GM12872 (cell line): ENCODE data around the gene SERPINB2.
A peak's percentile ranks its signal among the peaks of the same experiment; 100 is the strongest.

Experiments
- CTCF ChIP-seq: IDR thresholded peaks from 3 replicates; pipeline ENCODE4 v1.5.1; 2011; ENCODE audit warnings: low read depth, mild to moderate bottlenecking, low read length, moderate library complexity; ENCODE audit not compliant: insufficient read depth

The SERPINB2 gene

GRCh38 chr18:63888470-63889190, 1.1 kb downstream of the SERPINB2 start:
- TF ChIP-seq CTCF = no peak

GRCh38 chr18:63889626-63890025, 2.1 kb downstream of the SERPINB2 start:
- TF ChIP-seq CTCF = no peak

GRCh38 chr18:63890237-63890949, 2.9 kb downstream of the SERPINB2 start:
- TF ChIP-seq CTCF = no peak

GRCh38 chr18:63890950-63891304, 3.4 kb downstream of the SERPINB2 start:
- TF ChIP-seq CTCF = peak; percentile 42; the same call in 2 of the 3 replicates

GRCh38 chr18:63892566-63892965, 5.1 kb downstream of the SERPINB2 start:
- TF ChIP-seq CTCF = no peak

- TF ChIP-seq CTCF = no peak
Measured at GRCh38 chr18:63894106-63894772, 6.7 kb downstream of the SERPINB2 start.

- no peak for TF ChIP-seq CTCF
Measured at GRCh38 chr18:63895190-63895589, 7.7 kb downstream of the SERPINB2 start.
